D721Med (cell line): ENCODE results near the gene MARK3.

Source experiments
- DNase-seq: peaks from one replicate; pipeline ENCODE4 v3.0.0; 2011; ENCODE audit warnings: low spot score; ENCODE audit not compliant: insufficient read length
- FAIRE-seq: peaks from 2 replicates; lab custom pipeline; 2011; peaks lifted over from hg19 to GRCh38; lab: Jason Lieb, UNC
- TF ChIP-seq, protein P1 (sequence below): IDR thresholded peaks from 2 replicates; pipeline ENCODE4 v1.5.1; 2012; ENCODE audit warnings: mild to moderate bottlenecking, control low read depth; ENCODE audit not compliant: insufficient read depth; ENCODE audit errors: missing control alignments

The MARK3 gene

DNA sequence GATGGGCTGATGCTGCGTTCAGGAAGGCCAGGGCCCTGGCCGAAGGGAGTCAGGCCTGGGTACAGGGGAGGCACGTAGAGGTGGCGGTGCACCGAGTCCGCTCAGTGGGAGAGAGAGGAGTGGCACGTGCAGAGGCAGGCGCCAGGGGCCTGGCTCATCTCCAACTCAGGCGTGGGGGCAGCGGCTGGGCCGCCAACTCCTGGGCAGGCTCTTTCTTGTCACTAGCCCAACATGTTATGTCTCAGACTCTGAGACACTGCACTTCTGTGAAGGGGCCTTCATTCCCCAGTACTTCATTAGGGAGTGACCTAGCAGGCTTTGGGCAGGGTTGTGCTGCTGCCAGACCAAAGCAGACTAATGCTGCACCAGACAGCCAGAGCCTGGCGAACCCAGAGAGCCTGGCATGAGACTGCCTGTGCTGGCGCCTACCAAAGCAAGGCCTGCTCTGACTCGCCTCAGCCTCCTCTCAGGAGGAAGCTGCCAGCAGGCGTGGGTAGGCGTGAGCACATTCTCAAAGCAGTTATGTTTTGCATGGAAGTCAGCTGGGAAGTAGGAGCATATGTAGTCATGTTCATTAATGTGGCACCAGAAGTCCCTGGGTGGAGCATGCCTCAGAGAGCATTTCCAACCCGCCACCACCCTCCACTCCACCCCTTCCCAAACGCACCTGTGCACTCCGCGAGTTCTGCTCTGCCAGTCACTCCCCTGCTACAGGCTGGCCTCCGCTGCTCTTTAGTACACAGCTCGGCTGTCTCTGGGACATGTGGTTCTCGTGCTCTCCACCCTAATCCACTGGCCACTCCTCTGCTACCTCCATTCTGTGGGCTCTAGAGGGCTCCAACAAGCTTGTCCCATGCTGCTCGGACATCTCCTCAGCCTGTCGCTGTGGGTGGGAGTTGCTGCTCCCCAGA is 127.7 kb downstream of the MARK3 start:
- TF ChIP-seq, protein P1, sequence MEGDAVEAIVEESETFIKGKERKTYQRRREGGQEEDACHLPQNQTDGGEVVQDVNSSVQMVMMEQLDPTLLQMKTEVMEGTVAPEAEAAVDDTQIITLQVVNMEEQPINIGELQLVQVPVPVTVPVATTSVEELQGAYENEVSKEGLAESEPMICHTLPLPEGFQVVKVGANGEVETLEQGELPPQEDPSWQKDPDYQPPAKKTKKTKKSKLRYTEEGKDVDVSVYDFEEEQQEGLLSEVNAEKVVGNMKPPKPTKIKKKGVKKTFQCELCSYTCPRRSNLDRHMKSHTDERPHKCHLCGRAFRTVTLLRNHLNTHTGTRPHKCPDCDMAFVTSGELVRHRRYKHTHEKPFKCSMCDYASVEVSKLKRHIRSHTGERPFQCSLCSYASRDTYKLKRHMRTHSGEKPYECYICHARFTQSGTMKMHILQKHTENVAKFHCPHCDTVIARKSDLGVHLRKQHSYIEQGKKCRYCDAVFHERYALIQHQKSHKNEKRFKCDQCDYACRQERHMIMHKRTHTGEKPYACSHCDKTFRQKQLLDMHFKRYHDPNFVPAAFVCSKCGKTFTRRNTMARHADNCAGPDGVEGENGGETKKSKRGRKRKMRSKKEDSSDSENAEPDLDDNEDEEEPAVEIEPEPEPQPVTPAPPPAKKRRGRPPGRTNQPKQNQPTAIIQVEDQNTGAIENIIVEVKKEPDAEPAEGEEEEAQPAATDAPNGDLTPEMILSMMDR, result no peak
- peak; percentile 13 for DNase-seq

DNA sequence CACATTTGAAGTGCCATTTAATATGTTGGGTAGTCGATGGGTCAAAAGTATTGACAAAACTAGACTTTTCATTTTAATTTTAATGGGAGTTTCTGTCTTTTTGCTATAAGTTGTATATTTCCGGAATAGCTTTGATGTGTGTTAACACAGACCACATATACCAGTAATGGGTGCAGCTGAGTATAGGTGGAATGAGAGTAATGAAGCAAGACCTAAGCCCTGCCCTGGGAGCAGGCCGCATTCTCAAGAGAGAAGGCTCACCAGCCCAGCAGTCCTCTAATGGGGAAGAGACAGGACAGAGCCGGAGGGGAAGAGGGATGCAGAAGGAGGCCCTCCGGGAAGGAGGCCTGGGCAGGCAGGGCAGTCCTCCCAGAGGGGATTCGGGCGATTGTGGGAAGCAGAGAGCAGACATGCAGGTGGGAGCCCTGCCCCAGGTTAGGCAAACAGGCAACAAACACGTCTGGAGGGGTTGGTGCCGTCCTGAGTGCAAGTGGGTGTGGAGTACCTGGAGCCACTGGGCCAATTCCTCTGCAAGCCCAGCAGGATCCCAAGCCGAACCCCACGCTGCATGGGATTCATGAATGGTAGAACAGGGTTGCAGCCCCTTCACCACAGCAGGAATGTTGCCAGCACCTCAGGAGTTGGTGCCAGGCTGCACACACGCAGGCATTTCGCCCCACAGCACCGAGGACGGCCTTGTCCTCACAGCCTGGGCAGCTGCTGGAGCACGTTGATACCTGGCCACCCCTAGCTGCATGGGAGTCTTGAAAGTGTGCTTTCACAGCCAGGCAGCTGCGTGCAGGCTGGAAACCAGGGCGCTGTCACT is 129.6 kb downstream of the MARK3 start:
- TF ChIP-seq, protein P1, result no peak
- DNase-seq, result peak; percentile 17
- no peak for FAIRE-seq

More for the DNA sequence above, 127.7 kb downstream of the MARK3 start:
- no peak for FAIRE-seq

DNA sequence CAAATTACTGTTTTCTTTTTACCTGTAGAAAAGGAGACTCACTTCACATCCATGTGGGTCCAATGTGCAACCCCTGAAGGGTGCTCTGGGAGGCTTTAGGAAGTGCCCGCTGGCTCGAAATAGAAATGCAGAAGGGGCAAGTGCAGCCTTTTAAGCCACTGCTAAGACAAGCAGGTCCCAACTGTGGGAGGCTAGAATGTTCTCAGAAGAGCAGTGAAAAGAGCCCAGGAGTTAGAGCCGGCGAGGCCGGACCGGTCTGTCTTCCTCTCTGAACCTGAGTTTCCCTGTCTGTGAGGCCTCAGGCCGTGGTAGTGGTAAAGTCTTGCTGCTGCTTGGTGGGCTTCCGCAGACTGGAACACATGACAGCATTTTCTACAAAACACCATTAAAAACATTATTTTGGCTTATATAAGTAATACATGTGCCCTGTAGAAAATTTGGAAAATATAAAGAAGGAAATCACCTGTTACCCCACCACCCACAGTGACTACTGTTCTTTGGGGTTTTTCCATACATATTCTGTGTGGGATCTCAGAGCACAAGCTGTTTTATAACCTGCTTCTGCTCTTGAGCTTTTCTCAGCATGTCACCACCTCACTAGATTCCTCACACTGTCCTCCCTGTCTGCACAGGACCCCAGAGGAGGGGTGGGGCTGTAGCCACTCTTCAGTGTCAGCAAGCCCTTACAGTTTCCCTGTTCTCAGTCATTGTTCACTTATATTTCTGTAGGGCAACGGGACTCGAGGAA is 131.4 kb downstream of the MARK3 start:
- no peak for FAIRE-seq
- TF ChIP-seq, protein P1, result no peak
- peak; percentile 12 for DNase-seq

DNA sequence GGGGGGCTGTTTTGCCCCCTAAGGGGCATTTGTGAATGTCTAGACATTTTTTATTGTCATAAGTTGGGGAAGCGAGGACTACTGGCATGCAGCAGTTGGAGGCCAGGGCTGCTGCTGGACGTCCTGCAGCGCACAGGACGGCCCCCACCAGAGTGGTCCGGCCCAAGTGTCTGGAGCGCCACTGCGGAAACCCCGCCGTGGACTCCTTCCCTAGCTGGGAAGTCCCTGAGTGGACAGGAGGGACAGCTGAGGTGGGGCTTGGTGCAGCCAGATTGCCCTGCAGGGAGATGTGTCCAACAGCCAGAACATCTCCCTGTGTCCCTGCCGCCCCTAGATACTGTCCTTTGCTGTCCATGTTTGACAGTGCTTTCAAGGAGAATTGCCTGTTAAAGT is 132.0 kb downstream of the MARK3 start:
- no peak for FAIRE-seq
- DNase-seq, result no peak
- TF ChIP-seq, protein P1, result no peak

DNA sequence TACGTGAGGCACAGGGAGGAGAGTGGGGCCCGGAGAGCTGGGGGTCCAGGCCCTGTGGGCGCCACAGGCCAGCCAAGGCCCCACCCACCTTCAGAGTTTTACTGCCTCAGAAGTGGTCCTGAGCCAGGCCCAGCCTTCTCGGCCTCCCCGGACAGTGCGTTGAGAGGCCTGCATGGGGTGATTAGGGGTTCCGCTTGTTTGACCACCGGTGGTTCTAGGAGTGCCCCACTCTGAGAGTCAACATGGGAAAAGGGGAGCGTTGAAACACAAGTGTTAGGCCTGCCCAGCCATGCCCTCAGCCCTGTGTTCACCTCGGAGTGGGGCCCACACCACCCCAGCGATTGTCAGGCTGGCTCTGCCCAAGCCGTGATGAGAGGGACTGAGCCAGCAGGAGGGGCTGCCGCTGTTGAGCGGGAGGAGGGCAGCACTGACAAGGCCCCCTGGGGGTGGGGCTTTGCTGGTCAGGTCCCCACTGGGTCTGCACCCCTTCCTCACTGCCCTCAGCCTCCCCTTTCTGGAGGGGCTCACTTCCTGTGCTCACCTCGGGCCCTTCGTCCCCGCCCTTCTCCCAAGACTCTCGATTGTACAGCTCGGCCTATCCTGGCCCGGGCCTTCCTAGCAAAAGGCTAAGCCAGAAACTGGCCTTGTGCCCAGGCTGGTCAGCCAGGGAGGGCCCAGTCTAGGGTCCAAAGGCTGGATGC is 132.7 kb downstream of the MARK3 start:
- TF ChIP-seq, protein P1, result no peak
- no peak for DNase-seq
- FAIRE-seq, result no peak

DNA sequence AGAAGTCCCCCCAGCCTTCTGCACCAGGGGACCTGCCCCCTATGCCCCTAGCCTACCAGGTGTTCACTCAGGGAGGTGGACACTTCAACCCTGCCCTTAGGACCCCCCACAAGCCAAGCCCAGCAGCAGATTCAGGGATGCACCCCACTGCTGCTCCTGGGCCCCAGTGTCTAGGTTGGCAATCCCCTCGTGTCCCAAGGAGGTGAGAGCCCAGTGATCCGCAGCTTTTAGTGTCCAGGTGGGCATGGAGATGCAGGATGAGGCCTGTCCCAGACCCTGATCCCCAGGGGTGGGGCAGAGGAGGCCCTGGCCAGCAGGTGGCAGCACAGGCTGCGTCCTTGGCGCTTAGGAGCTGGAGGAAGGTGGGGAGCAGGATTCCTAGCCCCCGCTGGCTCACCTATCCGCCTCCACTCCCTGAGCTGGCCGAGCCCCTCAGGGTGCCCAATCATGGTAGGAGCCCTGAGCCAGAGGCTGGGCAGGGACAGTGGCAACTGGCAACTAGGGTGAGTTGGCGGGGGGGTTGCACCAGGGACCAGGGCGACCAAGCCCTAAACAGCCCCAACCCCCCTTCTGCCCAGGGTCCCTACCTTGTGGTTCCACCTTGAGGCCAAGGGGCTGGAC is 133.3 kb downstream of the MARK3 start:
- TF ChIP-seq, protein P1, result peak; percentile 81
- no peak for FAIRE-seq
- peak; percentile 98 for DNase-seq
